DND-41 (cell line): ENCODE measurements around the gene FAM83D.

Experiments
- CTCF ChIP-seq: IDR thresholded peaks from 2 replicates; pipeline ENCODE4 v1.5.1; 2012; ENCODE audit warnings: borderline replicate concordance, low read length, moderate library complexity, mild to moderate bottlenecking; ENCODE audit not compliant: poor library complexity, severe bottlenecking; ENCODE audit errors: extremely low read depth
- EZH2 ChIP-seq: IDR thresholded peaks from 3 replicates; pipeline ENCODE4 v1.6.1; 2012; ENCODE audit warnings: borderline replicate concordance, low read depth, mild to moderate bottlenecking, moderate library complexity, low read length, inconsistent platforms; ENCODE audit not compliant: severe bottlenecking

GRCh38 chr20:38926142-38926933 is at the start of gene FAM83D:
- TF ChIP-seq CTCF (no peak), EZH2 (no peak)
